Erythroblast (primary cell): ENCODE results near the gene ZNF574.

ENCODE experiments used
- GATA1 ChIP-seq: IDR thresholded peaks from 2 replicates; pipeline ENCODE4 v1.6.1; 2011; ENCODE audit warnings: low read depth, mild to moderate bottlenecking, control low read depth, low read length, moderate library complexity
- POLR2A ChIP-seq: IDR thresholded peaks from 2 replicates; pipeline ENCODE4 v1.6.1; 2011; ENCODE audit warnings: mild to moderate bottlenecking, low read length

- no peak for TF ChIP-seq POLR2A
- no peak for TF ChIP-seq GATA1
These were observed 45.7 kb downstream of the ZNF574 start for GRCh38 chr19:42121656-42122069.
